Measurements from ENCODE around the gene SIX1.

- TF ChIP-seq CTCF (conservative IDR thresholded peaks at IDR 0.05 in 1 of 2, IDR thresholded peaks at IDR 0.05 in 1 of 2; ENCODE audit: extremely low read depth in 1 of 2, insufficient read depth in 1 of 2, low read depth in 1 of 2, low read length in 2 of 2): no peak
- TF ChIP-seq EZH2 (IDR thresholded peaks at IDR 0.05; ENCODE audit: borderline replicate concordance, low read length): no peak
Measured at GRCh38 chr14:60680511-60680910, 31.2 kb upstream of the SIX1 start.

Data from mammary epithelial cell (primary cell).